ENCODE measurements around the gene TPX2.

DNA sequence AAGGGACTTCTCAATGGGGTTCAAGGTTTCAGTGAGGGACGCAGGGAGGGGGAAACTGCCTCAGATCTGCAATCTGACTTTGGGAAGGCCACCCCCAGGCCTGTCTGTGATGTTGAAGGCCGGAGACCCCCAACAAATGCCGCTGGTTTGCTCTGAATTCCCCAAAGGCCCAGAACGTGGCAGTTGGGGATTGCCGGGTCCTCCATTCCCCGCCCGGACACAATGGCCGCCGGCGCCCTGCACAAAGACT is 16.1 kb upstream of the TPX2 start:
- TF ChIP-seq CTCF (IDR thresholded peaks at IDR 0.05) (peak in 1 of 3 donors; percentile 3), POLR2A (IDR thresholded peaks at IDR 0.05) (no peak)

All from lower leg skin (tissue), 3 donors.